Measurements from ENCODE around the gene USP17L22.
"Not testable (repeated sequence)": the region's sequence is repeated elsewhere in the genome, so short reads cannot be mapped to it uniquely, and the experiment has no call there.

The USP17L22 gene

DNA sequence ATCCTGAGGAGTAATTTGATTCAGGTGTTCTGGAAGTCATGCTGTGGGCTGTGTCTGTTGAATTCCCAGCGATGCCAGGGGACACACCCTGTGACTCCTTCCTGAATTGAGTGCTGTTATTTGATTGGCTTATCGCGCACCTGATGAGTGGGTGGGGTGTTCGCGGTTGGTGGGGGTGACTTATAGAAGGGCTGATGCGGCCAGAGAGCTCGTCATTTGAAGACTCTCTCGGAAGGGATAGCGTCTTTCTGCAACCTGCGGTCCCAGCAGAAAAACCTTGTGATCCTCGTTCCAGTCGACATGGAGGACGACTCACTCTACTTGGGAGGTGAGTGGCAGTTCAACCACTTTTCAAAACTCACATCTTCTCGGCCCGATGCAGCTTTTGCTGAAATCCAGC is at the start of gene USP17L22:
TSS of gene USP17L22 (plus strand) at position 301 of the 400 bp plus-strand sequence. CDS start at position 301, 0 bp downstream.
- DNase-seq (ENCODE audit: low spot score): not testable (repeated sequence)

GRCh38 chr4:9219852-9220251 is 47.6 kb upstream of the USP17L22 start, which contains the start of gene USP17L12:
Gene USP17L12 (plus strand): TSS chr4:9220152. CDS start chr4:9220152, 0 bp downstream.
- DNase-seq (ENCODE audit: low spot score): not testable (repeated sequence)

- DNase-seq (ENCODE audit: low spot score): not testable (repeated sequence)
These were observed 42.8 kb upstream of the USP17L22 start, which contains the start of gene USP17L13 for GRCh38 chr4:9224596-9224995. Gene USP17L13 (plus strand): TSS chr4:9224896. CDS start chr4:9224896, 0 bp downstream.

GRCh38 chr4:9230249-9230648 is 37.2 kb upstream of the USP17L22 start:
- DNase-seq (ENCODE audit: low spot score): not testable (repeated sequence)

DNA sequence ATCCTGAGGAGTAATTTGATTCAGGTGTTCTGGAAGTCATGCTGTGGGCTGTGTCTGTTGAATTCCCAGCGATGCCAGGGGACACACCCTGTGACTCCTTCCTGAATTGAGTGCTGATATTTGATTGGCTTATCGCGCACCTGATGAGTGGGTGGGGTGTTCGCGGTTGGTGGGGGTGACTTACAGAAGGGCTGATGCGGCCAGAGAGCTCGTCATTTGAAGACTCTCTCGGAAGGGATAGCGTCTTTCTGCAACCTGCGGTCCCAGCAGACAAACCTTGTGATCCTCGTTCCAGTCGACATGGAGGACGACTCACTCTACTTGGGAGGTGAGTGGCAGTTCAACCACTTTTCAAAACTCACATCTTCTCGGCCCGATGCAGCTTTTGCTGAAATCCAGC is 33.3 kb upstream of the USP17L22 start, which contains the start of gene USP17L15:
TSS of gene USP17L15 (plus strand) at position 301 of the 400 bp plus-strand sequence. CDS start at position 301, 0 bp downstream.
- not testable (repeated sequence) for DNase-seq (ENCODE audit: low spot score)

DNA sequence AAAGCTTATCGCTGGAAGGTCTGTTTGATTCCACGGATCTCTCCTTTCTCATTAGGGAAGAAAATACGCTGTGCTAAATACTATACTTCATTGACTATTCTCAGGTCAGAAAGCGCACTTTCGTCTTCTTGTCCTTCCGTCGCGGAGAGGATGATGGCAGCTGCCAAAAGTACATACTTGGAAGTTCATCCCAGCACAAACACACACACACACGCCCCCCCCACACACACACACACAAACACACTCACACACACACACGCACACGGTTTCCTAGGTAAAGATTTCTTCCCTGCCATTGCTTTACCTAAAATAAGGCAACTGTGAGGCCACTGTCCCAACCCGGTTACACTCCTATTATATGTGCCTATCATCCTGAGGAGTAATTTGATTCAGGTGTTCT is 29.0 kb upstream of the USP17L22 start:
- not testable (repeated sequence) for DNase-seq (ENCODE audit: low spot score)

GRCh38 chr4:9243579-9243978 is 23.8 kb upstream of the USP17L22 start, which contains the start of gene USP17L17:
Gene USP17L17 (plus strand): TSS chr4:9243879. CDS start chr4:9243879, 0 bp downstream.
- DNase-seq (ENCODE audit: low spot score): not testable (repeated sequence)

- DNase-seq (ENCODE audit: low spot score): not testable (repeated sequence)
These were observed 19.3 kb upstream of the USP17L22 start, which contains the start of gene USP17L18 for GRCh38 chr4:9247953-9248680. Gene USP17L18 (plus strand): TSS chr4:9248630. CDS start chr4:9248630, 0 bp downstream.

DNA sequence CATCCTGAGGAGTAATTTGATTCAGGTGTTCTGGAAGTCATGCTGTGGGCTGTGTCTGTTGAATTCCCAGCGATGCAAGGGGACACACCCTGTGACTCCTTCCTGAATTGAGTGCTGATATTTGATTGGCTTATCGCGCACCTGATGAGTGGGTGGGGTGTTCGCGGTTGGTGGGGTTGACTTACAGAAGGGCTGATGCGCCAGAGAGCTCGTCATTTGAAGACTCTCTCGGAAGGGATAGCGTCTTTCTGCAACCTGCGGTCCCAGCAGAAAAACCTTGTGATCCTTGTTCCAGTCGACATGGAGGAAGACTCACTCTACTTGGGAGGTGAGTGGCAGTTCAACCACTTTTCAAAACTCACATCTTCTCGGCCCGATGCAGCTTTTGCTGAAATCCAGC is 14.3 kb upstream of the USP17L22 start, which contains the start of gene USP17L19:
TSS of gene USP17L19 (plus strand) at position 301 of the 400 bp plus-strand sequence. CDS start at position 301, 0 bp downstream.
- DNase-seq (ENCODE audit: low spot score): not testable (repeated sequence)

DNA sequence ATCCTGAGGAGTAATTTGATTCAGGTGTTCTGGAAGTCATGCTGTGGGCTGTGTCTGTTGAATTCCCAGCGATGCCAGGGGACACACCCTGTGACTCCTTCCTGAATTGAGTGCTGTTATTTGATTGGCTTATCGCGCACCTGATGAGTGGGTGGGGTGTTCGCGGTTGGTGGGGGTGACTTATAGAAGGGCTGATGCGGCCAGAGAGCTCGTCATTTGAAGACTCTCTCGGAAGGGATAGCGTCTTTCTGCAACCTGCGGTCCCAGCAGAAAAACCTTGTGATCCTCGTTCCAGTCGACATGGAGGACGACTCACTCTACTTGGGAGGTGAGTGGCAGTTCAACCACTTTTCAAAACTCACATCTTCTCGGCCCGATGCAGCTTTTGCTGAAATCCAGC is 9.6 kb upstream of the USP17L22 start, which contains the start of gene USP17L20:
TSS of gene USP17L20 (plus strand) at position 301 of the 400 bp plus-strand sequence. CDS start at position 301, 0 bp downstream.
- not testable (repeated sequence) for DNase-seq (ENCODE audit: low spot score)

GRCh38 chr4:9262572-9262971 is 4.8 kb upstream of the USP17L22 start, which contains the start of gene USP17L21:
Gene USP17L21 (plus strand): TSS chr4:9262872. CDS start chr4:9262872, 0 bp downstream.
- not testable (repeated sequence) for DNase-seq (ENCODE audit: low spot score)

DNA sequence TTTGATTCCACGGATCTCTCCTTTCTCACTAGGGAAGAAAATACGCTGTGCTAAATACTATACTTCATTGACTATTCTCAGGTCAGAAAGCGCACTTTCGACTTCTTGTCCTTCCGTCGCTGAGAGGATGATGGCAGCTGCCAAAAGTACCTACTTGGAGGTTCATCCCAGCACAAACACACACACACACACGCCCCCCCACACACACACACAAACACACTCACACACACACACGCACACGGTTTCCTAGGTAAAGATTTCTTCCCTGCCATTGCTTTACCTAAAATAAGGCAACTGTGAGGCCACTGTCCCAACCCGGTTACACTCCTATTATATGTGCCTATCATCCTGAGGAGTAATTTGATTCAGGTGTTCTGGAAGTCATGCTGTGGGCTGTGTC is 4.3 kb downstream of the USP17L22 start:
- not testable (repeated sequence) for DNase-seq (ENCODE audit: low spot score)

All from COLO829 (cell line).